Fibroblast of skin of left quadriceps (primary cell): ENCODE data around the gene PACSIN2.
"Not testable (repeated sequence)": the region's sequence is repeated elsewhere in the genome, so short reads cannot be mapped to it uniquely, and the experiment has no call there.

ENCODE experiments used
- DNase-seq, 2 experiments: peaks; one replicate each; pipeline ENCODE4 v3.0.0-alpha.2; 2013; ENCODE audit warnings: low read depth in 2 of 2

The PACSIN2 gene, protein sequence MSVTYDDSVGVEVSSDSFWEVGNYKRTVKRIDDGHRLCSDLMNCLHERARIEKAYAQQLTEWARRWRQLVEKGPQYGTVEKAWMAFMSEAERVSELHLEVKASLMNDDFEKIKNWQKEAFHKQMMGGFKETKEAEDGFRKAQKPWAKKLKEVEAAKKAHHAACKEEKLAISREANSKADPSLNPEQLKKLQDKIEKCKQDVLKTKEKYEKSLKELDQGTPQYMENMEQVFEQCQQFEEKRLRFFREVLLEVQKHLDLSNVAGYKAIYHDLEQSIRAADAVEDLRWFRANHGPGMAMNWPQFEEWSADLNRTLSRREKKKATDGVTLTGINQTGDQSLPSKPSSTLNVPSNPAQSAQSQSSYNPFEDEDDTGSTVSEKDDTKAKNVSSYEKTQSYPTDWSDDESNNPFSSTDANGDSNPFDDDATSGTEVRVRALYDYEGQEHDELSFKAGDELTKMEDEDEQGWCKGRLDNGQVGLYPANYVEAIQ

DNA sequence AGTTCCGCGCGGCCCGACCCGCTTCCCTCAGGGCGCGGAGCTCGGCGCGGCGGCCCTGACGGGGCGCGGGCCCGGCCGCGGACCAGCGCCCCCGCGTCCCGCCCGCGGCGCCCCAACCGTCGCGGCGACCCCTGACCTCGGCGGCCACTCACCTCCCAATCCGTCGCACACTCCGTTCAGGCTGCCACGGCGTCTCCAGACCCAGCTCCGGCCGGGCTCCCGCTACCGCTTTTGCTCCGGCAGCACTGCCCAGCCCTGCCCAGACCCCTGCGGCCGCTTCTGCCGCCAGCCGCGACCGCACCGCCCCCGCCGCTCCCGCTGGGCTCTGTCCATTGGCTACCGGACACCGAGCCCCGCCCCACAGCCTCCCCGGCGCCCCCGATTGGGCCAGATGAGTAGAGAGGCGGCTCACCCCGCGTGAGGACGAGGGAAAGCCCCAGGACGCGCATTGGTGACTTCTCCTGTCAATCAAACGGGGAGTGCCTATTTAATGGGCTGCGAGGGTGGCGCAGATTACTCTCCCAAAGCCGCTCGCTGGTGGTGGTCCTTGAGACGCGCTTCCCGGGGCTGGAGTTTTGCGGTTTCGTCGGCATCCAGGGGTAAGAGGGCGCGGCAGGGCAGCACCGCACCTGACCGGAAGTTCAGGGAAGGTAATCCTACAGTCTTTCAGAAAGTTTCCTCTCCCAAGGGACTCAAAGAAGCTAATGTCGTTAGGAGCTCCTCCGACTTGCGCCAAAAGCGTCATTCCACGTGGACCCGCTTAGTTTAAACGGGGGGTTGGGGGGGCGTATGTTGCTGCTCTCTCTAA, at the start of gene PACSIN2:
Gene PACSIN2, minus strand, starts transcription at position 281 of the 808 bp plus-strand sequence. CDS start 103,069 bp downstream, outside the sequence.
- DNase-seq, result peak; percentile 98

DNA sequence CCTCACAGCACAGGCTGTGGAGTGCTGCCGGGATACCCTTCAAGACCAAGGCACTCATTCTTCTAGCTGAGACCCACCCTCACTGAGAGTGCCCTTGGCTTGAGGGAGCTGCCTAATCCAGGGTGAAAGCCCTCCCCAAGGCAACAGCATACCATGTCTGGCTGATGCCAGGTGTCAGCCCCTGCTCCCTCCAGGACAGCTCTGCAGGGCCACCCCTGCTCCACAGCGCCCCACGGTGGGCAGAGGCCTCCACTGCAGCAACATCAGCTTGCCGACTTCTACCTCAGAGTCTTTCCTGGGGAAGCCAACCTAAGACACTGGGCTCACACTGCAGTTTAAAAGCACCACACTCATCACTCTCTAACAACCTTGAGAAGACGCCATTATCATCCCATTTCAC, 45.2 kb upstream of the PACSIN2 start:
- no peak for DNase-seq

DNA sequence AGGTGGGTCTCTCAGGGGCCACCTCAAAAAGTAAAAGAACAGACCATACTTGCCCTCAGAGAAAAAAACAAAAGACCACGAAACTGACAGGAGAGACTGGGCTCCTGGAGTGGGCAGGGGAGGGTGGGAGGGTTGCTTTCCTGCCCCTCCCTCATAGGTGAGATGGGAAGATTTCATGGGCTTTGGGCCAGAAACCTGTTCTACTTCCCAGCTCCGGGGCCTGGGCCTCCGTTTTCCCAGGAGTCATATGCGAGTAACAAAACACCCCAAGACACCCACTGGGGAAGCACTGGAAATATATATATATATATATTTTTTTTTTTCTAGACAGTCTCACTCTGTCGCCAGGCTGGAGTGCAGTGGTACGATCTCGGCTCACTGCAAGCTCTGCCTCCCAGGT, 42.7 kb upstream of the PACSIN2 start:
- no peak for DNase-seq

DNA sequence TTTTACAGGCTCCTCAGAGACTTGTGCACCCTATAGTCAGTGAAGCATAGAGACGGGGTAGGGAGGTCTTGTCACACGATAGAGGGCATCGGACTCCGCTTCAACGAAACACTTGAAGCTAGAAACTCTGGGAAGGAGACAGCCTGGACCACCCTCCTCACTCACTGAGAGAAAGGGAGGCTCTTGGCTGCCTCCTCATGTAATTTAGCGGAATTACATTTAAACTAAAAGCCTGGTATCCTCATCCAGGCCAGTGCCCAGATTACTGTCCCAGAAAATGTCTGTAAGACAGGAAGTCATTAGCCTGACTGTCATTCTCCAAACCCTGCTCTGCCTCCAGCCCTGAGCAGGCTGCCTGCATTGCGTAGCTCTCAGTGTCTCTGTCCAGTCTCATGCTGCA, 38.2 kb upstream of the PACSIN2 start:
- no peak for DNase-seq

DNA sequence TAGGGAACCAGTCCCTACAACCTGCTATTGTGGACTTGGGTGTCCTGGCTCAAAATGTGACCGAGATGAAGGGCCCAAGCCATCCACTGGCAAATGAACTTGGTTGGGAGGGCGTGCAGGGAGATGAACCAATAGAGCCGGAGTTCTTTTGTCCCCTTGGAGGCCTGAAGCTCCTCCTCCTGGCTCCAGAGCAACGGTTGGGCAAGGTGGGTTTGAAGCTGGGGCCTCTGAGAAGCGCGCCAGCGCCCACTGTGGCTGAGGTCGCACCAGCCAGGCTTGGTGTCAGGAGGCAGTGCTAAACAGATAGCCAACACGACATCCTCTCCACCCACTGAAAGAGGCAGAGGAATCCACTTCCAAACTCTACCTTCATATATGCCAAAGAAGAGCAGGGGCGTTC, 36.0 kb upstream of the PACSIN2 start:
- no peak for DNase-seq

DNA sequence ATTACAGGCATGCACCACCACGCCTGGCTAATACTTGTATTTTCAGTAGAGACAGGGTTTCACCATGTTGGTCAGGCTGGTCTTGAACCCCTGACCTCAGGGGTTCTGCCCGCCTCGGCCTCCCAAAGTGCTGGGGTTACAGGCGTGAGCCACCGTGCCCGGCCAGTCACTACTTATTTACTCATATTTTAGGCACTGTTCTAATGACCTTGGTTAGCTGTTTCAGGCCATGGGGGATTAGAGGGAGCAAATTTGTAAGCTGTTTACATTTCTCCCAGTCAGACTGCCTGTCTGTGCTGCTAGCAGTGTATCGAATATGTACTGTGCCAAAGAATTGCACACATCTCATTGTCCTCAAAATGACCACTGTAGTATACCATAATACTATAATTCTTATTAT, 32.7 kb upstream of the PACSIN2 start:
- DNase-seq, result no peak

DNA sequence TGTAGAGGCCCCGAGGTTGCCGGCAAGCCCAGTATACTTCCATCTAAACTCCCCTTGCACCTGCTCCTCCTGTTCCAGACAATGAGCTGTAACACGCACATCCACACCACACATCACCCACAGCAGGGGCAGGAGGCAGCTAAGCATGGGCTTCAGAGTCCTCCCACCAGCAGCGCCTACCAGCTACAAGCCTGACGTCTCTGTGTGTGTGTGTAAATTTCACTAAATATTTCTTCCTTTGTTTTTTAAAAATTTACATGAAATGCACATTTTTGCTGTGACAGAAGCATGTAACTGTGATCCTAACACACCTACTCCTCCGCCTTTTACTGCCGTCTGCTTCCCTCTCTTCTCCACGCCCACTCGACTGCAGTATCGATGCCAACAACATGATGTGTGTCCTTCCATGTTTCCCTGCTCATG, 29.4 kb upstream of the PACSIN2 start:
- no peak for DNase-seq

DNA sequence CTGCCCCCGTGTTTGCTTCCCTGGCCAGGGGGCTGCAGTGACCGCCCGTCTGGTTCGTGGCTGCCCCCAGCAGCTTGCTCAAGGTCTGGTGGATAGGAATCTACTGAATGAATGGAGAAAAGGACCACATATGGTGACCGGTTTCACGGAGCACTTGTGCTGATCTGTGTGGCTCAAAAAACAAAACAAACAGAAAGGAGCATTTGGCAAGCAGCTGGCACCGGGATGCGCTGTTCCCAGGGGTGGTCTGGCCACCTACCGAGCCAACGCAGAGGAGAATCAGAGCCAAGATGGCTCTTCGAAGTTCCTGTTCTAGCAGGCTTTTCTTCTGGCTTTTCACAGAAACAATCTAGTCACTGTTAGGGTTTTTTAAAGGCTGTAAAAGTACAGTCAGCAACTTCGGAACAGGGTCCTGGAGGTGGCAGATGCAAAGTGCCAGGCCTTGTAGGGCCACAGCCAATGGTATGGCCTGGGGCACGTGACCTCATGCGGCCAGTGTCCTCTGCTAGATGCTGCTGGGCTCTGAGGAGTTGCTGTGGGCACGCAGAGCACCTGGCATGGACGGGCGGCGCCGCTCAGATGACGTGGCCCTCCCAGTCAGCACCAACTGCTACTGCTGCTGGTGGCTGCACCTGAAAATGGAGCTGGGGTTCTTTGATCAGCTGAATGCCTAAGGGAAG, 27.3 kb upstream of the PACSIN2 start:
- DNase-seq, result peak in 1 of 2 experiments; percentile 16

DNA sequence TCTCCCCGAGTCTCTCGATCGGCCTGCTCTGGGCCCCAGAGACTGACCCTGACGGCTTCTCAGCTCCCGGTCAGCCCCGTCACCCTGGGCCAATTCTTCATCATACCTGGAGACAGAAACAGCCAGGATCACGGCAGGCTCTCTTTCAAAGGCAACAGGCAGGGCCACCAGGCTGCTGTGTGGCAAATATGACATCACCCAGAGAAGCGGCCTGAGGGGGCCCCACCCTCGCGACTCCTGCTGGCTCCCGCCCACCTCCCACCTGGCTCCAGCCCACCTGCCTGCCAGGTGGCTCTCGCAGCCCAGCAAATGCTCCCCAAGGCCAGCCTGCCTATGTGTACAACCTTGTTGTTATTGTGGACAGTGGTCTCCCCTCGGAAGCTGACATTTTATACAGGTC, 24.9 kb upstream of the PACSIN2 start:
- DNase-seq, result no peak

DNA sequence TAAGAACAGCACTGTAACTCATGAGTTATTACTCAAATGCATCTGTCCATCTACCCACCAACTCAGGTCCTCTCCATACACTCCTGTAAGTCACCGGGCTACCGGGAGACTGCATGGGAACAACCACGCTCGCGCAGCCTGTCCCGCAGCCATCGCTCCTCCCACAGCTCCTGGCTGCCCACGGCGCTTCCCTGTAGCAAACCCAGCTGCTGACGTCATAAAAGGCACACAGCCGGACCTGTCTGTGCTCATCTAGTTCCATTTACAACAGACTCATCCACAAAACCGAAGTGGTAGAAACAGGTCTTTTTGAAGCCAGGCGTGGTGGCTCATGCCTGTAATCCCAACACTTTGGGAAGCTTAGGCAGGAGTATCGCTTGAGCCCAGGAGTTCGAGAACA, 23.4 kb upstream of the PACSIN2 start:
- no peak for DNase-seq

DNA sequence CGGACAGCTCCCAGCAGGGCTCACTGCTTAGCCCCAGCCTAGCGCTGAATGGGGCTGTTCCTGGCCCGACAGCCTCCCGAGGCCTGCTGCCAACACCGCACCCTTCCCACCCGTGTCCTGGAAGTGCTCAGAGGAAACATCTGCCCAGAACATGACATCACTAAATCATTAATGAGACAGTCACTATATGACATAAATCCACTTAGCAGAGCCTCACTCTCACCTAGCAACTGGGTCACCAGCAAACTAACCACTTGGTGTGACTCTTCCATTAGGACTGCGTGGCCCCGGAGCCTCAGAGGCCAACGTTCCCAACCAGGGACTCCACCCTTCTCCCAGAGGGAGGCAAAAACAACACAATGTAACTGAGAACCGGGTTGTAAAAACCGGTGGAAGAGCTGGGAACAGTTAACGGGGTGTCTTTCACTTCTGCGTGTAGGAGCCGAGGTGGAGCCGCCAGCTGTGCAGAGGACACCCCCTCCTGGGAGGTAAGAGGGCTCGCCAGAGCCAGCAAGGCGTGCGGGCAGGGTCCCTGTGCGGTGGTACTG, 21.4 kb upstream of the PACSIN2 start:
- DNase-seq, result peak in 1 of 2 experiments; percentile 22

DNA sequence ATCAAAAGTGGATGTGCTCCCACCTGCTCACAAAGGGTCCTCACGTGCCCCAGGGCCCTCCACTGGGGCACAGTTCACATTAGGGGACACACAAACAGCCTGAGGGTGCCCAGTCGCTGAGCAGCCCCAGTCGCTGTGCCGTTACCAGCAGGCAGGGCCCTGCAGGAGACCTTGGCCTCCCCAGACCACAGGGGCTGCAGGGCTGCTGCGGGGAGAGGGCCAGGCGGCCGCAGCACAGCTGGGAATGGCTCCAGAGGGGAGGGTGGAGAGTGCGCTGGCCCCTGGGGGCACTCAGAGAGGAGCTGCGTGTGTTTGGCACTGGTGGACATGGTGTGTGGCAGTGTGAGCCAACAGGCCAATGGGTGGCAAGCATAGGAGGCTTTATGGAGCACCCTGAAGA, 20.3 kb upstream of the PACSIN2 start:
- no peak for DNase-seq

DNA sequence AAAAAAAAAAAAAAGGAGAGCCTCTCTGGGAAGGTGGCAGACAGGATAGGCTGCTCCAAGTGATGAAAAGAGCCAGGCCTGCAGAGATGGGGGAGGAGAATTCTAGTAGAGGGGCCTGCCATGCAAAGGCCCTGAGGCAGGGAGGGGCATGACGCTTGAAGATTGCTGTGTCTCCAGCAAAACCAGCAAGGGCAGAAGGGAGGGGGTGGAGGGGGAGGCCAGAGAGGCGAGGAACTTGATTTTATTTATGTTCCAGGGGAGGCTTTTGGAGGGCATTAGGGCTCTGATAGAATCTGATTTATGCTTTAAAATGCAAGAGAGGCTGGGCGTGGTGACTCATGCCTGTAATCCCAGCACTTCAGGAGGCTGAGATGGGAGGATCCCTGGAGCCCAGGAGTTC, 16.7 kb upstream of the PACSIN2 start:
- no peak for DNase-seq

DNA sequence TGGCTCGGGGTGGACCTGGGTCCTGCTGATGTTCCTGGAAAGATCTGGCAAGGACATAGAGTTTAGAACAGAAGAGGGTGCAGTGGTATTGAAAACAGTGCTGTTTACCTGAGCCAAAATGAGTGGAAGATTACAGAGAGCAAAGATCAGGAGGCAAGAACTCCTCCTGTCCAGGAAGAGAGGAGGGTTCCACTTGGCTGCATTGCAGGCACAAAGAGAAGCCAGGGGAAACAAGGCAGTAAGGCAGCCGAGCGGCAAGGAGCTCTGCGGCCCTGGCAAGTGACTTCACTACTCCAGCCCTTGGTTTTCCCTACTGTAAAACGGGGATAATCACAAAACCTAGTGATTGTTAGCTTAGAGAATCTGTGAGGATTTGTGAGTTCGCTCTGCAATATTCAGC, 3.7 kb upstream of the PACSIN2 start:
- DNase-seq, result no peak

DNA sequence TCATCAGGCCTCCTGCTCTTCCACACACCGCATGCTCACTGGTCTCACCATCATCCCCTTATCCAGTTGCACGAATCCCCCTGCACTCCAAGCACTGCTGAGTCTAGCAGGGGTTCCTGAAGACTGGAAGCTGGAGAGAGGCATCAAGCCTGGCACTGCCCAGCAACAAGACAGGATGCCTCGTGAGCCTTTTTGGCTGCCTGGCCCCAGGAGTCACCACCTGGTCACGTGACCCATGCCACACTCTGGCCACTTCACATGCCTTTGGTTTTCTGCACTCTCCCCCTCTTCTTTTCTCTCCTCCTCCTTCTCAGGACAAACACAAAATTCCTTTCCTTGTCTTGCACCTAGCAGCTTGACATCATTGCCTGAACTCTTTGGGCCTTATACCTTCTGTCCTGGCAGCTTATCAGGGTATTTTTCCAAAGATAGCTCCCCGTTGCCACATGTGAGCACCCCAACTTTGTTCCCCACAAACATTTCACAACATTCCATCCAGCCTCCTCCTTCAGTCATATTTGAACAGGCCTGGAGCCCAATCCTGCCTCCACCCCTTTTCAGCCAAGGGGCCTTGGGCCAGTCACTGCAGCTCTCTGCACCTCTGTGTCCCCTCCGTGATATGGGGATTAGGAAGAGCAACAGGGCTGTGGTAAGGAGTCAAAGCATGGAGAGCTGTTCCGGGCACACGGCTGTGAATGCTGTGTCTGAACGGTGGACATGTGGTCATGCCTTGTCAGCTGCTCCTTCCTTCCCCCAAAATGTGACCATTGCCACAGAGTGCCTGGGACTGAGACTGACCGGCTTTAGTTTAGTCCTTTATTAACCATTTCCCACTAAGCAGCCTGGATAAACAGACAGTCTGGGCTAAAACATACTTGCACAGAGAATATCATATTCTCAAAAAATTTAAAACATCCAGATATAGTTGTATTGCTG, 2.8 kb upstream of the PACSIN2 start:
- no peak for DNase-seq

DNA sequence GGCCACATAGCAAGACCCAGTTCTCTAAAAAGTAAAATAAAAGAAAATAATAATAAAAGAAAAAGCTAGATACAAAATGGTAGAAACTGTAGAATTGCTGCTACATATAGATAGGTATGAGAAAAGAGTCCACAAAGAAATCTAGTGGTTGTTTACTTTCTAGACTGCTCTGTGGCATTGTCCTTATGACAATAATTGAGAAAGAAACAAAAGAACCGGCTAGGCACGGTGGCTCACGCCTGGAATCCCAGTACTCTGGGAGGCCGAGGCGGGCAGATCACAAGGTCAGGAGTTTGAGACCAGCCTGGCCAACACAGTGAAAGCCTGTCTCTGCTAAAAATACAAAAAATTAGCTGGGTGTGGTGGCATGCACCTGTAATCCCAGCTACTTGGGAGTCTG, 1.2 kb upstream of the PACSIN2 start:
- not testable (repeated sequence) for DNase-seq

DNA sequence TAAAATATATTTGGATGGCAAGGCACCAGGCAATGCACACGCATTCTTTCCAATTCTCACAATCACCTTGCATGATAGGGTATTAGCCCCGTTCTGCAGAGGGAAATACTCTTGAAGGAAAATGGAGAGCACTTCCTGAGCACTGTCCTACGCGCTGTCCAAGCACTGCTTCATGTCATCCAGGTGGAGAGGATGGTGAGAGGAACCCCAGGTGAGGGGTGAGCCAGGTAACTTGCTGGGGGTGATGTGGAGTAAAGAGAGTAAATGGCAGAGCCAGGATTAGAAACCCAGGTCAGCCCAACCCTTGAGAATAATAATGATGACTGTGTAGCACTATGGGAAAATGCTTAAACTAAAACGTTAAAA, 711 bp upstream of the PACSIN2 start:
- no peak for DNase-seq

DNA sequence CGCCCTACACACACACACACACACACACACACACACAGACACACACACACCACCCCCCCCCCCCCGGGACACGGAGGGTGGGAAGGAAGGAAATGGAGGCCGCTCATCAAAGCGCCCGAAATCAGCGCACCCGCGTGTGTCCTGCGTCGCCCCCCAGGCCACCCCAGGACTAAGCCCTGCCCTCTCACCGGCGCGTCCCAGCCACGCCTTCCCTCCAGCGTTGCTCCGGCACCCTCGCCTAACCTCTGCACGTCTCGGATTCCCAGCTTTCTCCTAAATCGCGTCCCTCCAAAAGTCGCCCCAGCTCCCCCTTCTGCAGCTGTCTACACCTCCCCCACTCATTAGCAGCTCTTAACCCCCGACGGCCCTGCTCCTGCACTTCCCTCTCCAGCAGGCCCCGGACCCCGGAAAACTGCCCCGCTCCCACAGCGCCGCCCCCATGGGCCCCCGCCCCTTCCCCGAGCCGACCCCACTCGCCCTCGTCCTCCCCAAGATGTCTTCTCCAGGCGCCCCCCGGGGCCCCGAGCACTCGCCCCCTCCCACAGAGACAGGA, 557 bp downstream of the PACSIN2 start:
- DNase-seq, result no peak

DNA sequence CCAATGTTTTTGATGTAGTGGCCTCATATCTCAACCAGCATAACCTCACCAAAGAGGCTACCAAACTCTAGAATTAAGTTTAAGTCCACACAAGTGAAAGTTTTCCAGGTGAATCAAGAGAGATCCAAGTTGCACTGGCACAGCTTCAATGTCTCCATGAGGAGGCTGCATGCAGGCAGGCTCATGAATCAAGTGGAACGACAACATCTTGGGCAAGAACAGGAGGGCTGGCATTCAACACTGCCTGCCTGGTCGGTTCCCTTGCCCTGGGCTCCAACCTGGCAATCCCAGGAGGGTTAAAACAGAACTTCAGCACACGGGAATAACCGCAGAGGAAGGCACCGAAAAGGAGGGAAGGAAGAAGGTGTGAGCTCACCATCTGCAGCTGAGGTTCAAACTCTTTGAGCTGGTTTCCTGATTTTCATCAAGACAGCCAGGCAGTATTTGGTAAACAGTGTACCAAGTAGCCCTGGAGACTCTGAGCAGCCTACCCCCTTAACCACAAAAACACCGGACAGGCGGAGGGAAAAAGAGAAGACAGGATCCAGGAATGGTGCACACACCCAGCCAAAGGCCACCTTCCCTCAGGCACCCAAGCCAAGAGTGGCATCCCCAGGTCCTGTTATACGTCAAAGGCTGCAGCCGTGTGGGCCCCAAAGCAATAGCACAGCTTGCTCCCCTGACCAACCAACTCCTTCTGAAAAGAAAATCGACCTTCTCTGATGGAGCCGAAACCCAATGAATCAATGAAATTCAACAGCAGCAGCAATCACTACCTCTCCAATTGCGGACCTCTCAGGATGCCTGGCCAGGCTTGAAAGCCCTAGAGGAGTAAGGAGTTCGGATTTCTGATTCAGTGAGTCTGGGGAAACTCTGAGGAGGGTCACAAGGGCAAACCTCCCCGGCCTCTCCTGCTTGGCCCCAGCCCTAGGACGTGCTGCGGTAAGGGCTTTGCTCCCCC, 1.3 kb downstream of the PACSIN2 start:
- no peak for DNase-seq
